Left ventricle myocardium inferior (tissue), 1 donor: Measurements from ENCODE around the gene SHISA6. TPM values are rescaled to one million over a fixed set of nuclear protein-coding genes. Genes with fewer than 3 reads are reported as not detected.

Experiments
- DNase-seq: peaks from one replicate; pipeline ENCODE4 v3.0.0-alpha.2; 2020
- H3K27ac ChIP-seq: fragments of 200-600 bp; replicated peaks from 2 replicates; pipeline ENCODE4 v1.8.0; 2021
- H3K27me3 ChIP-seq: fragments of 200-600 bp; 2 replicates; pipeline ENCODE4 v1.8.0; 2021; ENCODE audit warnings: low read depth
- H3K36me3 ChIP-seq: fragments of 200-600 bp; 2 replicates; pipeline ENCODE4 v1.8.0; 2021
- H3K4me1 ChIP-seq: fragments of 200-600 bp; 2 replicates; pipeline ENCODE4 v1.8.0; 2021
- H3K4me3 ChIP-seq: fragments of 200-600 bp; 2 replicates; pipeline ENCODE4 v1.8.0; 2021; ENCODE audit warnings: mild to moderate bottlenecking, moderate library complexity
- H3K9me3 ChIP-seq: fragments of 200-600 bp; replicated peaks from 2 replicates; pipeline ENCODE4 v1.8.0; 2021
- intact Hi-C: fragments of 100-400 bp; cut with micrococcal nuclease; formaldehyde crosslinking; loops from one replicate; pipeline ENCODE4 v1.11.0; 2022
- long read RNA-seq: library from polyadenylated mRNA; unstranded; transcript quantifications from one replicate; pipeline ENCODE4 v2.0.0, GENCODE V29; 2021
- total RNA-seq: library from RNA; stranded (reverse); fragmentation: NEBNext Ultra II Directional; extraction: Animal tissue kit (Norgen Biotek cat#: 25700); gene quantifications from one replicate; pipeline ENCODE4 v1.2.1, GENCODE V29; 2021
- TF ChIP-seq, protein P1 (sequence below): fragments of 200-600 bp; IDR thresholded peaks from 2 replicates; pipeline ENCODE4 v1.8.0; 2021; ENCODE audit warnings: antibody characterized with exemption, mild to moderate bottlenecking, borderline replicate concordance
- donor health status: DM: no; HTN: yes; CAD: no; lungs with severe emphysema.

Gene SHISA6
- 0.66 TPM for total RNA-seq
- long read RNA-seq: 0 reads

DNA sequence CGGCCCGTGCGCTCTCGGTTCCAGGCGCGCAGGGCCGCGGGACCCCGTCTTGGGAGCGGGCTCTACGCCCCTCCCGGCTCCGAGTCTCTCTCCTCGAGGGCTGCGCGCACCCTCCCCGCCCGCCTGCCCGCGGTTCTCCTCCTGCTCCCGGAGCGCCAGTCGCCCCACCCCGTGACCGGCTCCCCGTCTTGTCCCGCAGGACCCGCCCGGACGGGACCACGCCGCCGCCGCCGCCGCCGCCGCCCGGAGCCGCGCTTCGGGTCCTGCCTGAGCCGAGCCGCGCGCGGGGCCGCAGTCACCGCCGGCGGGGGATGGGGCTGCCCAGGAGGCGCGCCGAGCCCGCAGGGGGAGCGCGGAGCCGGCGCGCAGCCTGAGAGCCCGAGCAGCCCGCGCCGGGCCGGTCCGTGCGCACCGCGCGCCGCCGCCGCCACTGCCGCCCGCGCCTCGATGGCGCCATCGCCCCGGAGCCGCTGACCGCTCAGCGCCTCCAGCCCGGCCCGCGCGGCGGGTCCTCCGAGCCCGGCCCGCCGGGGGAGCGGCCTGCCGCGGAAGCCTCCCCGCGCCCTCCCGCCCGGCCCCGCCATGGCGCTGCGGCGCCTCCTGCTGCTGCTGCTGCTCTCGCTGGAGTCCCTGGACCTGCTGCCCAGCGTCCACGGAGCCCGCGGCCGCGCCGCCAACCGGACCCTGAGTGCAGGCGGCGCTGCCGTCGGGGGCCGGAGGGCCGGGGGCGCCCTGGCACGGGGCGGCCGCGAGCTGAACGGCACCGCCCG is at the start of gene SHISA6:
Gene SHISA6 (plus strand): TSS at position 373 of the 770 bp plus-strand sequence.
- Histone ChIP-seq H3K9me3 (no peaks in the 10 kb centered on the region), H3K27ac (peak within 1 kb of the TSS; percentile 70), H3K27me3 (peaks cover 98% of the 10 kb centered on the region), H3K4me3 (peak within 1 kb of the TSS; percentile 63), H3K4me1 (peaks cover 10% of the 10 kb centered on the region), H3K36me3 (no peaks in the 10 kb centered on the region)
- DNase-seq: no peak
- TF ChIP-seq, protein P1, sequence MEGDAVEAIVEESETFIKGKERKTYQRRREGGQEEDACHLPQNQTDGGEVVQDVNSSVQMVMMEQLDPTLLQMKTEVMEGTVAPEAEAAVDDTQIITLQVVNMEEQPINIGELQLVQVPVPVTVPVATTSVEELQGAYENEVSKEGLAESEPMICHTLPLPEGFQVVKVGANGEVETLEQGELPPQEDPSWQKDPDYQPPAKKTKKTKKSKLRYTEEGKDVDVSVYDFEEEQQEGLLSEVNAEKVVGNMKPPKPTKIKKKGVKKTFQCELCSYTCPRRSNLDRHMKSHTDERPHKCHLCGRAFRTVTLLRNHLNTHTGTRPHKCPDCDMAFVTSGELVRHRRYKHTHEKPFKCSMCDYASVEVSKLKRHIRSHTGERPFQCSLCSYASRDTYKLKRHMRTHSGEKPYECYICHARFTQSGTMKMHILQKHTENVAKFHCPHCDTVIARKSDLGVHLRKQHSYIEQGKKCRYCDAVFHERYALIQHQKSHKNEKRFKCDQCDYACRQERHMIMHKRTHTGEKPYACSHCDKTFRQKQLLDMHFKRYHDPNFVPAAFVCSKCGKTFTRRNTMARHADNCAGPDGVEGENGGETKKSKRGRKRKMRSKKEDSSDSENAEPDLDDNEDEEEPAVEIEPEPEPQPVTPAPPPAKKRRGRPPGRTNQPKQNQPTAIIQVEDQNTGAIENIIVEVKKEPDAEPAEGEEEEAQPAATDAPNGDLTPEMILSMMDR: no peak
- intact Hi-C loops: no loop called here

DNA sequence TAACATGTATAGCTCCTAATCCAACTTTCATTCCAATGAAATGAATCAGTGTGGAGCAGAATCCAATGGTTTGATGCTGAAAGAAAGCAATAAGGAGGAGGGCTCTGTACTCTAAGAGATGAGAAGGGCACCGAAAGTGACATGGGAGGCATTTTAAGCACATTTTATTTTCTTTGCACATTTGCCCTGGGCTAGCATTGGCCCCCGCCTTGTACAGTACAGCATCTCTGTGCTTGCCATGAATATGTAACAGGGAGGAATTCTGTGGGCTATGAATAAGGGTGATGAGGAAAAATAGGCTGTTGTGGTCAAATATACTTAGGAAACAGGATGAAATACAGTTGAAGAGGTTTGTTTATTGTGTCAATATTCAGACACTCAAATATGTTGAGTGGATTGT is 45.2 kb upstream of the SHISA6 start:
- intact Hi-C loops: no loop called here
- Histone ChIP-seq H3K4me1 (no peaks in the 10 kb centered on the region), H3K4me3 (no peak overlapping the region), H3K36me3 (no peaks in the 10 kb centered on the region), H3K9me3 (no peaks in the 10 kb centered on the region), H3K27ac (no peak overlapping the region), H3K27me3 (peaks cover 11% of the 10 kb centered on the region)
- TF ChIP-seq, protein P1: no peak
- no peak for DNase-seq

DNA sequence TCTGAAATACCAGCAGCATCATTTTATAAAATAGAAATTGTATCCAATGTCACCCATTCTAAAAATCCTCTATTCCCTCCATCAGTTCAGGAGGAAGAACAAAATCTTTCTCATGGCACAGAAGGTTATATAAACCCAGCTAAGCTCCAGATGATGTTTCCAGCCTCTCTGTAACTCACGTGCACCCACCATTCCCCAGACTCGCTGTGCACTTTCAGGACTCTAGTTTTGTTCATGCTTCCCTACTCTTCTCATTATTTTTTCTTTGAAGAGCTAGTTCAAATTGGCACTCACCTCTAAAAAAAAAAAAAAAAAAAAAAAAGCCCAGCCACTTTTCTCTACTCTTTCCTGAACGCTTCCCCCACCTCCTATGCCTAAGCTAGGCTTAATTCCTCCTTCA is 36.0 kb upstream of the SHISA6 start:
- Histone ChIP-seq H3K36me3 (no peaks in the 10 kb centered on the region), H3K27ac (no peak overlapping the region), H3K4me3 (no peak overlapping the region), H3K9me3 (no peaks in the 10 kb centered on the region), H3K27me3 (peaks cover under 1% of the 10 kb centered on the region), H3K4me1 (no peaks in the 10 kb centered on the region)
- no peak for DNase-seq
- TF ChIP-seq, protein P1: no peak
- intact Hi-C loops: no loop called here

DNA sequence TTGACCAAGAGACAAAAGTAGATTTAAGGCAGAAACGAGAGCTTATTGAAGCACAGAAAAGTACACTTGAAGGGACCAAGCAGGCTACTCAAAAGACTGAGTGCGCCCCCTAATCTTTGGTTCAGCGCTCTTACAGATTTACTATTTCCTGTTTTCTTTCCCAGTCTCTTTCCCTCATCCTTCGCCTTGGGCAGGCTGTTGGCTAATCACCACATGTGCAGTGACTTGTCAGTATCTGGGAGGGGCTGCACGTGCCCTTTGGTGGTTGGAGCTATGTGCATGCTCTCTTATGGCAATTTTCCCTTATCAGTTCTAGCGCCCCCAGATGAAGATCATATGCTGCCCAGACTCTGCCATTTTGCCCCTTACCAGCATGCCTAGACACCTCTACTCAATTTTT is 35.4 kb upstream of the SHISA6 start:
- intact Hi-C loops: no loop called here
- no peak for DNase-seq
- Histone ChIP-seq H3K27me3 (no peaks in the 10 kb centered on the region), H3K27ac (no peak overlapping the region), H3K4me3 (no peak overlapping the region), H3K4me1 (no peaks in the 10 kb centered on the region), H3K9me3 (peaks cover 5% of the 10 kb centered on the region), H3K36me3 (no peaks in the 10 kb centered on the region)
- TF ChIP-seq, protein P1: no peak

DNA sequence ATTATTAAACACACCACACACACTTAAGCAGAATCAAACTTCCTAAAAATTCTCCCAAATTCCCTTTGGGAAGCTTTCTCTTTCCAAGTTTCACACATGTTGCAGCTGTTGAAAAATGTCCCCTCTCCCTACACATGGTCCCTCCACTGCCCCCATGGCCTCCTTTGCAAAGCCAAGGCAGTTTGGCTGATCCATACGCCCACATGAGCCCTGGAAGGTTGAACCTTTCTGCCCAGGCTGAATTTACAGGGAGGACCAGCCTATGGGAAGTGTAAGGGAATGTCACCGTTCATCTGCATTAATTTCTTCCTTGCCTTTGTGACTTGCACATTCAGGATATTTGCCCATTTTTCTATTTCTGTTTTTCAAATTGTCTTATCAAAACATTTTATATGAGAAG is 31.1 kb upstream of the SHISA6 start:
- TF ChIP-seq, protein P1: no peak
- Histone ChIP-seq H3K36me3 (no peaks in the 10 kb centered on the region), H3K9me3 (peaks cover 26% of the 10 kb centered on the region), H3K27me3 (peaks cover 7% of the 10 kb centered on the region), H3K27ac (no peak overlapping the region), H3K4me1 (no peaks in the 10 kb centered on the region), H3K4me3 (no peak overlapping the region)
- no peak for DNase-seq
- intact Hi-C loops: no loop called here
